Measurements from ENCODE around the gene UNC13C.

DNA sequence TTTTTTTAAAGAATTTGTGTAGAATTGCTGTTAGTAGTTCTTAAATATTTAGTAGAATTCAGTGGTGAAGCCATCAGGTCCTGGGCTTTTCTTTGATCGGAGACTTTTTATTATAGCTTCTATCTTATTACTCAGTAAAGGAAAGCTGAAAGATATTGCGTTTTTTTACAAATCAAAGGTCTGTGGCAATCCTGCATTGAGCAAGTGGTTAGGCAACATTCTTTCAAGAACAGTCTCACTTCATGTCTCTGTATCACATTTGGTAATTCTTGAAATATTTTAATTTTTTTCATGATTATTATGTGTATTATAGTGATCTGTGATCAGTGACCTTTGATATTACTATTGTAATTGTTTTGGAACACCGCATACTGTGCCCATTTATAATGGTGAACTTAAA, 140.8 kb downstream of the UNC13C start:
- no peak for TF ChIP-seq ZNF302 (tag by site-specific recombination; IDR thresholded peaks at IDR 0.05; ENCODE audit: low read depth)
- TF ChIP-seq SP2 (tag by site-specific recombination; IDR thresholded peaks at IDR 0.05) = no peak
- TF ChIP-seq, protein P1, sequence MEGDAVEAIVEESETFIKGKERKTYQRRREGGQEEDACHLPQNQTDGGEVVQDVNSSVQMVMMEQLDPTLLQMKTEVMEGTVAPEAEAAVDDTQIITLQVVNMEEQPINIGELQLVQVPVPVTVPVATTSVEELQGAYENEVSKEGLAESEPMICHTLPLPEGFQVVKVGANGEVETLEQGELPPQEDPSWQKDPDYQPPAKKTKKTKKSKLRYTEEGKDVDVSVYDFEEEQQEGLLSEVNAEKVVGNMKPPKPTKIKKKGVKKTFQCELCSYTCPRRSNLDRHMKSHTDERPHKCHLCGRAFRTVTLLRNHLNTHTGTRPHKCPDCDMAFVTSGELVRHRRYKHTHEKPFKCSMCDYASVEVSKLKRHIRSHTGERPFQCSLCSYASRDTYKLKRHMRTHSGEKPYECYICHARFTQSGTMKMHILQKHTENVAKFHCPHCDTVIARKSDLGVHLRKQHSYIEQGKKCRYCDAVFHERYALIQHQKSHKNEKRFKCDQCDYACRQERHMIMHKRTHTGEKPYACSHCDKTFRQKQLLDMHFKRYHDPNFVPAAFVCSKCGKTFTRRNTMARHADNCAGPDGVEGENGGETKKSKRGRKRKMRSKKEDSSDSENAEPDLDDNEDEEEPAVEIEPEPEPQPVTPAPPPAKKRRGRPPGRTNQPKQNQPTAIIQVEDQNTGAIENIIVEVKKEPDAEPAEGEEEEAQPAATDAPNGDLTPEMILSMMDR (tag by site-specific recombination; IDR thresholded peaks at IDR 0.05) = no peak
- no peak for TF ChIP-seq ZNF580 (tag by site-specific recombination; IDR thresholded peaks at IDR 0.05)
- no peak for TF ChIP-seq ZNF518A (tag by site-specific recombination; conservative IDR thresholded peaks at IDR 0.05; ENCODE audit: low read depth)
- TF ChIP-seq ZBTB49 (tag by site-specific recombination; IDR thresholded peaks at IDR 0.05; ENCODE audit: low read depth) = no peak

All from HEK293 (cell line).